Neural progenitor cell (in vitro differentiated cells): Measurements from ENCODE around the gene BCAR1.

Source experiments
- EZH2phosphoT487 ChIP-seq: fragments of 200-600 bp; sonication (generic); IDR thresholded peaks from 2 replicates; pipeline ENCODE4 v1.6.1; 2017; ENCODE audit warnings: antibody characterized with exemption
- TF ChIP-seq, protein P1 (sequence below): fragments of 200-600 bp; sonication (generic); IDR thresholded peaks from 2 replicates; pipeline ENCODE4 v1.5.1; 2017; ENCODE audit warnings: antibody characterized with exemption, mild to moderate bottlenecking

- TF ChIP-seq, protein P1, sequence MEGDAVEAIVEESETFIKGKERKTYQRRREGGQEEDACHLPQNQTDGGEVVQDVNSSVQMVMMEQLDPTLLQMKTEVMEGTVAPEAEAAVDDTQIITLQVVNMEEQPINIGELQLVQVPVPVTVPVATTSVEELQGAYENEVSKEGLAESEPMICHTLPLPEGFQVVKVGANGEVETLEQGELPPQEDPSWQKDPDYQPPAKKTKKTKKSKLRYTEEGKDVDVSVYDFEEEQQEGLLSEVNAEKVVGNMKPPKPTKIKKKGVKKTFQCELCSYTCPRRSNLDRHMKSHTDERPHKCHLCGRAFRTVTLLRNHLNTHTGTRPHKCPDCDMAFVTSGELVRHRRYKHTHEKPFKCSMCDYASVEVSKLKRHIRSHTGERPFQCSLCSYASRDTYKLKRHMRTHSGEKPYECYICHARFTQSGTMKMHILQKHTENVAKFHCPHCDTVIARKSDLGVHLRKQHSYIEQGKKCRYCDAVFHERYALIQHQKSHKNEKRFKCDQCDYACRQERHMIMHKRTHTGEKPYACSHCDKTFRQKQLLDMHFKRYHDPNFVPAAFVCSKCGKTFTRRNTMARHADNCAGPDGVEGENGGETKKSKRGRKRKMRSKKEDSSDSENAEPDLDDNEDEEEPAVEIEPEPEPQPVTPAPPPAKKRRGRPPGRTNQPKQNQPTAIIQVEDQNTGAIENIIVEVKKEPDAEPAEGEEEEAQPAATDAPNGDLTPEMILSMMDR, result no peak
- TF ChIP-seq EZH2phosphoT487, result no peak
These were observed 833 bp upstream of the BCAR1 start for GRCh38 chr16:75252049-75252864.
